MM.1S (cell line): ENCODE measurements around the gene YBX2.

ENCODE experiments used
- EZH2phosphoT487 ChIP-seq: fragments of 300-600 bp; sonication (generic); IDR thresholded peaks from 2 replicates; pipeline ENCODE4 v1.6.1; 2018; ENCODE audit warnings: antibody characterized with exemption, low read length
- TF ChIP-seq, protein P1 (sequence below): fragments of 300-600 bp; sonication (generic); IDR thresholded peaks from 2 replicates; pipeline ENCODE4 v1.5.1; 2016; ENCODE audit warnings: antibody characterized with exemption, low read length, mixed read lengths

DNA sequence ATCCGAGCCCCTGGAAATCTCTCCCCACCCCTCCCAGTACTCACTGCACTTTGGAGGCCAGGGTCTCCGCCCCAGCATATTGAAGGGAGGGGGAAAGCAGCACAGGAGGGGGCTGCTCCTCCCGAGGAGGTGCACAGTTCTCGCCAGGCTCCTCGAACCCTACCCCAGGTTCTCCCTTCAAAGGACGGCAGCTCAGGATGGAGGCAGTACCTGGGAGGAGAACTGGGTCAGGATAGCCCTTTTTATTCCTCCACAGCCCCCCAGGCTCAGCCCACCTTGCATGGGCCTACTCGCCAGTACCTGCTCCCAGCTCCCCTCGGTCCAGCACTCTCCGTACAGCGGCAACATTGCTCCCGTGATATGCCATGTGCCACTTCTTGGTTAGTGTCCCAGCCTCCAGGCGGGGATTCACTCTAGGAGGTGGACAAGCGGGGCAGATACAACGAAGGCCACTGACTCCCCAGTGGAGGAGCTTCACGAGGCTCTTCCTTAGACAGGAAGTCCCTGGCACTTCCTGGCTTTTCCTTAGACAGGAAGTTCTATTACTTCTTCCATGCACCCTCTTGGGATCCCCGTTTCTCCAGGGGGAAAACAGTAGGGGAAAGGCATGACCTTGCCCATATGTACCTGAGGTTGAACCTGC is 22.8 kb upstream of the YBX2 start:
- TF ChIP-seq, protein P1, sequence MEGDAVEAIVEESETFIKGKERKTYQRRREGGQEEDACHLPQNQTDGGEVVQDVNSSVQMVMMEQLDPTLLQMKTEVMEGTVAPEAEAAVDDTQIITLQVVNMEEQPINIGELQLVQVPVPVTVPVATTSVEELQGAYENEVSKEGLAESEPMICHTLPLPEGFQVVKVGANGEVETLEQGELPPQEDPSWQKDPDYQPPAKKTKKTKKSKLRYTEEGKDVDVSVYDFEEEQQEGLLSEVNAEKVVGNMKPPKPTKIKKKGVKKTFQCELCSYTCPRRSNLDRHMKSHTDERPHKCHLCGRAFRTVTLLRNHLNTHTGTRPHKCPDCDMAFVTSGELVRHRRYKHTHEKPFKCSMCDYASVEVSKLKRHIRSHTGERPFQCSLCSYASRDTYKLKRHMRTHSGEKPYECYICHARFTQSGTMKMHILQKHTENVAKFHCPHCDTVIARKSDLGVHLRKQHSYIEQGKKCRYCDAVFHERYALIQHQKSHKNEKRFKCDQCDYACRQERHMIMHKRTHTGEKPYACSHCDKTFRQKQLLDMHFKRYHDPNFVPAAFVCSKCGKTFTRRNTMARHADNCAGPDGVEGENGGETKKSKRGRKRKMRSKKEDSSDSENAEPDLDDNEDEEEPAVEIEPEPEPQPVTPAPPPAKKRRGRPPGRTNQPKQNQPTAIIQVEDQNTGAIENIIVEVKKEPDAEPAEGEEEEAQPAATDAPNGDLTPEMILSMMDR = no peak
- TF ChIP-seq EZH2phosphoT487 = no peak
